HG03469 (cell line): ENCODE measurements around the gene HSH2D.
"Not testable (repeated sequence)": the region's sequence is repeated elsewhere in the genome, so short reads cannot be mapped to it uniquely, and the experiment has no call there.

Source experiments
- ATAC-seq: cut with Tn5 transposase; IDR thresholded peaks from one replicate; pipeline ENCODE4 v1.9.1; 2021; ENCODE audit warnings: mild to moderate bottlenecking, moderate library complexity, moderate number of reproducible peaks; ENCODE audit not compliant: unreplicated experiment

HSH2D gene

DNA sequence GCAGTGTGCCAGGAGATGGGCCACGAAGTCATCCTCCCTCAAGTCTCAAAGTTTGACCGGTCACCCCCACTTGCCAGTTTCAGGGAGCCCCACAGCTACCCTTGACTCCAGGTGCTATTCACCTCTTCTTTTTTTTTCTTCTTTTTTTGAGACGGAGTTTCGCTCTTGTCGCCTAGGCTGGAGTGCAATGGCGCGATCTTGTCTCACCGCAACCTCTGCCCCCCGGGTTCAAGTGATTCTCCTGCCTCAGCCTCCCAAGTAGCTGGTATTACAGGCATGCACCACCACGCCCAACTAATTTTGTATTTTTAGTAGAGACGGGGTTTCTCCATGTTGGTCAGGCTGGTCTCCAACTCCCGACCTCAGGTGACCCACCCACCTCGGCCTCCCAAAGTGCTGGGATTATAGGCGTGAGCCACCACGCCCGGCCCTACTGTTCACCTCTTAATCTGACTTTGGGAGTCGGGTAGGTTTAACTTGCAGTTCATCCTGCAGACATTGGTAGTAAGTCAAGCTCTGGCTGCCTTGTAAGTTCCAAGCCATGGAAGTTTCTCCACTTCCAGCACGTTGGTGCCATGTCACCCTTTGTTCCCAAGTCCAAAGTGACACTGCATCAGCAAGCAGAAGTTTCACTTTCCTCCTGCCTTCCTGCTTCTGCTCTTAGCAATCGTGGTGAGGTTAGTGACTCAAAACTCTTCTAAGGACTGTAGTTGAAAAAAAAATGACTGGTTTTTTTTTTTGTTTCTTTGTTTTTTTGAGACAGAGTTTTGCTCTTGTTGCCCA lies 24.2 kb upstream of the HSH2D start:
- not testable (repeated sequence) for ATAC-seq

DNA sequence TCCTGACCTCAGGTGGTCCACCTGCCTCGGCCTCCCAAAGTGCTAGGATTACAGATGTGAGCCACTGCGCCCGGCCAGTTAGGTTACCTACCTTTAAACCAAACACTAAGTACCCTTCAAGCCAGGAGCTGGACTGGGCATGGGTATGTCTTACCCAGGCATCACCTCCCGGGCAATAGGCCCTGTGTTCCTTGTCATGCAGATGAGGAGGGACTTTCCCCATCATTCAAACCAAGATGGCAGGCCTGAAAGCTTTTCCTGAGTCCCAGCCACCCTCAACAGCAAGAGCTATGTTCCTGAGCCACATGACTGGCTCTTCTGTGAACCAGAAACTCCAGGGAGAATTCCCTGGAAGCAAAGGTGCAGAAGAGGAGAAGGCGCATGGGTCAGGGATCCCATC lies 22.3 kb upstream of the HSH2D start:
- no peak for ATAC-seq

DNA sequence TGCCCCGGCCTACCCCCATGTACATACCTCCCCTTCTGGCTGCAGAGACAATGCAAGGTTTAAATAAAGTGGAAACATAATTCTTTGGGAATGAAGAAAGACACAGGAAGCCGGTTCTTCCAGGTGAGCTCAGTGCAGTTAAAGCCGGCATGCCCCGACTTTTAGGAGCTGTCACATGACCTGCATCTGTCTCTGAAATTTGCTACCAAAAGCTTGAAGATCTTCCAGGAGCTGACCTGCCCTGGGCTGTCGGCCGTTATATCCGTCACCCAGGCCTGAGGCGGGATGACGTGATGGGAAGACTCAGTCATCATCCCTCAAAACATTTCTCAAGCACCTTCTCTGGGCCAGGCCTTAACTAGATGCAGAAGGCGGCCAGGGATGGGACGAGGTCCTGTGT lies 21.5 kb upstream of the HSH2D start:
- no peak for ATAC-seq

GRCh38 chr19:16124953-16125352 lies 18.5 kb upstream of the HSH2D start:
- no peak for ATAC-seq

GRCh38 chr19:16125737-16126495 lies 17.6 kb upstream of the HSH2D start:
- no peak for ATAC-seq

GRCh38 chr19:16127080-16127479 lies 16.4 kb upstream of the HSH2D start:
- ATAC-seq: no peak

DNA sequence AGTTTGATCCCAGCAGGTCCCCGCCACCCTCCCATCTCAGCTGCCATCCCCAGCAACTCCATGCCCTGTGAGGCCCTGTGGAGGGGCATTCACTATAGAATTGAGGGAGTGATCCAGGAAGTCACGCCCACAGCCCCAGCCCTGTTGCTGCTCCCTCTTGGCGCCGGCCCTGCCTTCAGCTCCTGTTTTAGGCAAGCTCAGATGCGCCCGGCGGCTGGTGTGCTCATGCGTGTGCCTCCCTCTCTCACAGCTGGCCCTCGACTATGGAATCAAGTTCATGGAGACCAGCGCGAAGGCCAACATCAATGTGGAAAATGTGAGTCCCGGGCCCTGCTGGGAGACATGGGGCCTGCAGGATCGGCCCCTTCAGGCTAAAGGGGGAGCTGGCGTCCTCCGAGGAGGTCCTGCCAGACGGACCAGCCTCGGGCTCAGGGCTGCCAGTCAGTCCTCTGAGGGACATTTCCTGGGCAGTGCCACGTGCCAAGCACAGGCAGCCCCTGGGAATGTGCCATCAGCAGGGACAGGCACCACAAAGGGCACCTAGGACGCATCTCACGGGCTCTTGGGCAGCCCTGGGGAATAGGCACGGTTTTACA lies 15.6 kb upstream of the HSH2D start:
- ATAC-seq: no peak

- no peak for ATAC-seq
These were observed 11.8 kb upstream of the HSH2D start for GRCh38 chr19:16131648-16132047.

GRCh38 chr19:16133818-16134217 lies 9.7 kb upstream of the HSH2D start:
- no peak for ATAC-seq

GRCh38 chr19:16134510-16134909 lies 9.0 kb upstream of the HSH2D start:
- no peak for ATAC-seq

- no peak for ATAC-seq
These were observed 7.9 kb upstream of the HSH2D start for GRCh38 chr19:16135430-16136127.

DNA sequence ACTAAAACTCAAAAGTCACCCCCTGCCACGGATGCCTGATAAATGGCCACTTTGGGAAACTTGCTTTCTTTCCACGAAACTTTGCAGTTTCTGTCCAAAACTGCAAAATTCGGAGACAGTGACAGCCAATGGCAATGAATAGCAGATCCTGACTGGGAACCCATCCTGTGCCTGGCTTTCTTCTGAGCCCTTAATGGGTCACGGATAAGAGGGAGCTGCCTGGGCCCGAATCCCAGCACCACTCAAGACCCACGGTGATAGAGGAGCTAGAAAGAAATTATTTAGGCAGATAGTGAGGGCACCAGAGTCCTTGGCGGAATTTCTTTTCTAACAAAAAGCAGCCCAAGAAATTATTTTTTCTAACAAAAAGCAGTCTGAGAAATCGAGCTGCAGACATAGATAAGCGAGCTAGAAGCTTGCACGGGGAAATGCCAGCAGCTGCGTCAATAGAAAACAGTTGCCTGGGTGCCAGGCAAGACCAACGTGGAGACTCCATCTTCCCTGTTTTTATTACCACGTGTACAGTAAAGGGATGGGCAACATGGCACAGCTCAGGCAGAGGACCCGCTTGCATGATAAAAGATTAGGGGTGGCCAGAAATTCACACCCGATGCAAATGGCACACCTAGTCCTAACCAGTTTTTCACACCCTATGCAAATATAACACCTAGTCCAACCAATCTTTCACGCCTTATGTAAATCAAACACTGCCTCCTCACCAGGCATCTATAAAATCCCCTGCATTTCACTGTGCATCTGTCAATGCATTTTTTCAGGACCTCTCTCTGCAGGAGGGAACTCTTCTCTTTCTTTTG lies 7.1 kb upstream of the HSH2D start:
- ATAC-seq: no peak

GRCh38 chr19:16139752-16140151 lies 3.7 kb upstream of the HSH2D start:
- ATAC-seq: no peak

DNA sequence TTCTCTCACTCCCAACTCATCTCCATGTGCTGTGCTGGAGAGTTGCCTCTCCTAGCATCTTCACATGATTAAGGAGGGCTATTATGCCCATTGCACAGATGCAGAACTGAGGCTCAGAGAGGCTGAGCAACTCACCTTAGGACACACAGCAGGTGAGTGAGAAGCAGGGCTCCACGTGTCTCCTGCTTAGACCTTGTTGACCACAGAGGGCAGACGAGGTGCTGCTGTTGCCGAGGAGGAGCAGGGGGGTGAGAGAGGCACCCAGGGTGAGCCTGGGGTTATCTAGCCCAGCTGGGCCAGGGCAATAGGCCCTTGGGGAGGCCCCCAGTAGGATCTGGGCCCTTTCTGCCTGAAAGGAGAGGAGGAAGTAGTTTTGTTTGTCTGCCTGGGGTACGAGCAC lies 2.4 kb upstream of the HSH2D start:
- no peak for ATAC-seq

DNA sequence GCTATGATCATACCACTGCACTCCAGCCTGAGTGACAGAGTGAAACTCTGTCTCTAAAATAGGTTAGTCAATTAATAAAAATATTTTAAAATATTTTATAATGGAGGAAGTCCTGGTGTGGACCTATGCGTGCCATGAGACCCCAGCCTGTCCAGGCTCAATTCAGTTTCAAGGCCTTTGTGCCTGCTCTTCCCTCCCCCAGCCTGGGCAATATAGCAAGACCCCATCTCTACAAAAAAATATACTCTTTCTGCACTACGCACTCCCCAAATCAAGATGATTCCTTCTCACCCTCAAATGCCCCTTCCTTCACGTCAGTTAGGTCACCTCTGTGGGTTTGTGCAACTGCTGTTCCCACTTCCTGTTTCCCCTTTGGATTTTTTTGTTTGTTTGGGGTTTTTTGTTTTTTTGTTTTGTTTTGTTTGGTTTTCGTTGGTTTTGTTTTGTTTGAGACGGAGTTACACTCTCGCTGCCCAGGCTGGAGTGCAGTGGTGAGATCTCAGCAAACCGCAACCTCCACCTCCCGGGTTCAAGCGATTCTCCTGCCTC lies 1.4 kb upstream of the HSH2D start:
- ATAC-seq: no peak

DNA sequence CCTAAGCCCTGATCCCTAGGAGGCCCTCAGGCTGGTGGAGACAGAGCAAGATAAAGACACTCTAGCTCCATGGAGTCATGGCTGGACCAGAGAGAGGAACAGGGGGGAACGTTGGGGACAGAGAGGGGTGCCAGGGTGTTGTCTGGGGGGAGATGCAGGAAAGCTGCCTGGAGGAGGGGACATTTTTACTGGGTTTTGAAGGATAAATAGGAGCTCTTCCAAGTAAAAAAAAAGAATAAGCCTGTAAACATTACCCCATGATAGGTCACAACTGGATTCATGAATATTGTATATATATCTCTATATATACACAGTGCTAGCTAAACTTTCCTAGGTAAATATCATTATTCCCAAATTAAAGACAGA lies 714 bp downstream of the HSH2D start:
- no peak for ATAC-seq

- ATAC-seq: no peak
These were observed 2.6 kb downstream of the HSH2D start for GRCh38 chr19:16146112-16146511.

GRCh38 chr19:16148443-16149229 lies 5.2 kb downstream of the HSH2D start:
- ATAC-seq: no peak

- no peak for ATAC-seq
These were observed 10.3 kb downstream of the HSH2D start for GRCh38 chr19:16153582-16154336.
